Activated naive CD4-positive, alpha-beta T cell treated with anti-CD3 and anti-CD28 coated beads for 36 hours (primary cell): ENCODE measurements around the gene LTA4H. TPM values are rescaled to one million over a fixed set of nuclear protein-coding genes. Genes with fewer than 3 reads are reported as not detected.

ENCODE experiments used
- CTCF ChIA-PET: fragments of 350-600 bp; sonication (Branson Sonifier 250); formaldehyde crosslinking; loops from one replicate; lab custom pipeline; 2021; ENCODE audit warnings: antibody characterized with exemption; lab: Charles Lee
- DNase-seq: peaks from one replicate; pipeline ENCODE4 v3.0.0-alpha.2; 2020
- H3K27ac Mint-ChIP-seq: one replicate; pipeline ENCODE4 v1.8.0; 2021; ENCODE audit warnings: mild to moderate bottlenecking, mixed read lengths
- H3K27me3 Mint-ChIP-seq: one replicate; pipeline ENCODE4 v1.8.0; 2021; ENCODE audit warnings: low read depth, mixed read lengths
- H3K36me3 Mint-ChIP-seq: one replicate; pipeline ENCODE4 v1.8.0; 2021; ENCODE audit warnings: low read depth, mixed read lengths
- H3K4me1 Mint-ChIP-seq: one replicate; pipeline ENCODE4 v1.8.0; 2021; ENCODE audit warnings: low read depth, mixed read lengths
- H3K4me3 Mint-ChIP-seq: one replicate; pipeline ENCODE4 v1.8.0; 2021; ENCODE audit warnings: mild to moderate bottlenecking, moderate library complexity, mixed read lengths
- H3K9me3 Mint-ChIP-seq: one replicate; pipeline ENCODE4 v1.8.0; 2021; ENCODE audit warnings: mixed read lengths
- intact Hi-C: fragments of 100-400 bp; cut with micrococcal nuclease; formaldehyde crosslinking; loops from one replicate; pipeline ENCODE4 v1.15.1; 2023
- total RNA-seq, 2 experiments: library from RNA; stranded (reverse); gene quantifications; one replicate each; pipeline ENCODE4 v1.2.3, GENCODE V29; 2021

Gene LTA4H
- 100 to 1,000 TPM; 125 TPM for total RNA-seq

- no peak within 1 kb of the TSS for H3K27ac Mint-ChIP-seq
- intact Hi-C loops, result loop anchor here (1.0 to 2.0 kb wide), 15 partner anchors 12 to 871 kb away; partner anchors contain the start of genes AMDHD1, CFAP54, FGD6 and NEDD1
Observed at GRCh38 chr12:96035283-96036236, at the start of gene LTA4H. Gene LTA4H (minus strand): TSS chr12:96035587. CDS start chr12:96035519, 68 bp downstream.

GRCh38 chr12:96084624-96085023 lies 49.2 kb upstream of the LTA4H start:
- no peak overlapping the region for H3K4me3 Mint-ChIP-seq
- H3K4me1 Mint-ChIP-seq, result no peaks in the 10 kb centered on the region
- CTCF ChIA-PET, result interaction anchor here (0.9 to 1.0 kb wide), 2 partner anchors 8 to 130 kb away, joined by 3 read pairs; no protein-coding TSS in a partner anchor
- H3K27ac Mint-ChIP-seq, result no peak overlapping the region
- H3K36me3 Mint-ChIP-seq, result peaks cover 5% of the 10 kb centered on the region
- peaks cover 16% of the 10 kb centered on the region for H3K9me3 Mint-ChIP-seq
- no peaks in the 10 kb centered on the region for H3K27me3 Mint-ChIP-seq
- intact Hi-C loops, result no loop called here
- DNase-seq, result no peak

More at GRCh38 chr12:96035283-96036236, at the start of gene LTA4H:
- Mint-ChIP-seq H3K27me3 (no peaks in the 10 kb centered on the region), H3K36me3 (no peaks in the 10 kb centered on the region), H3K4me1 (peaks cover 19% of the 10 kb centered on the region), H3K9me3 (no peaks in the 10 kb centered on the region), H3K4me3 (no peak within 1 kb of the TSS)
- CTCF ChIA-PET, result interaction anchor here (0.6 to 1.3 kb wide), 7 partner anchors 22 to 817 kb away, joined by 3 to 6 read pairs (median 3); no protein-coding TSS in a partner anchor
- peak; percentile 98 for DNase-seq

GRCh38 chr12:96083020-96083719 lies 47.8 kb upstream of the LTA4H start:
- no peaks in the 10 kb centered on the region for H3K27me3 Mint-ChIP-seq
- intact Hi-C loops, result no loop called here
- no peaks in the 10 kb centered on the region for H3K4me1 Mint-ChIP-seq
- H3K36me3 Mint-ChIP-seq, result peaks cover 5% of the 10 kb centered on the region
- DNase-seq, result no peak
- H3K27ac Mint-ChIP-seq, result no peak overlapping the region
- H3K4me3 Mint-ChIP-seq, result no peak overlapping the region
- H3K9me3 Mint-ChIP-seq, result peaks cover 8% of the 10 kb centered on the region
- CTCF ChIA-PET, result no interaction called here

DNA sequence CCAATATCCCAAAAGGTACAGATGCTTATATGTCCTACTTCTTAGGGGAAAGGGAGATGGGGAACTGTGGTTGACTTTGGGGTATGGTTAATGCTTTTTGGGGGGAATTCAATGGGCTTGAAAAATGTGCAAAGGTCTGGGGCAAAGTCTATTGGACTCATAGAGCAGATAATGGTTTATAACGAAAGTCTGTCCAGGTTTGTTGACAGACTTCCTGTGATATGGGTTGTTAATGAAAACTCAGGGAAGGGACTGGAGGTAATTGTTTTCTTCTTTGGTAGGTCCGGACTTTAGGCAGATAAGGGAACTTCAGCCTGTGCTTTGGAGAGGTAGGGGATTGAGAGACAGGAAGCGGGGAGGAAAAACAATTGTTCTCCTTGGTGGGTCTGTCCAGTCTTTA lies 46.2 kb upstream of the LTA4H start:
- CTCF ChIA-PET, result no interaction called here
- H3K27me3 Mint-ChIP-seq, result no peaks in the 10 kb centered on the region
- H3K36me3 Mint-ChIP-seq, result peaks cover 5% of the 10 kb centered on the region
- no peaks in the 10 kb centered on the region for H3K4me1 Mint-ChIP-seq
- no peak for DNase-seq
- no peak overlapping the region for H3K27ac Mint-ChIP-seq
- peaks cover 7% of the 10 kb centered on the region for H3K9me3 Mint-ChIP-seq
- no peak overlapping the region for H3K4me3 Mint-ChIP-seq
- intact Hi-C loops, result no loop called here

DNA sequence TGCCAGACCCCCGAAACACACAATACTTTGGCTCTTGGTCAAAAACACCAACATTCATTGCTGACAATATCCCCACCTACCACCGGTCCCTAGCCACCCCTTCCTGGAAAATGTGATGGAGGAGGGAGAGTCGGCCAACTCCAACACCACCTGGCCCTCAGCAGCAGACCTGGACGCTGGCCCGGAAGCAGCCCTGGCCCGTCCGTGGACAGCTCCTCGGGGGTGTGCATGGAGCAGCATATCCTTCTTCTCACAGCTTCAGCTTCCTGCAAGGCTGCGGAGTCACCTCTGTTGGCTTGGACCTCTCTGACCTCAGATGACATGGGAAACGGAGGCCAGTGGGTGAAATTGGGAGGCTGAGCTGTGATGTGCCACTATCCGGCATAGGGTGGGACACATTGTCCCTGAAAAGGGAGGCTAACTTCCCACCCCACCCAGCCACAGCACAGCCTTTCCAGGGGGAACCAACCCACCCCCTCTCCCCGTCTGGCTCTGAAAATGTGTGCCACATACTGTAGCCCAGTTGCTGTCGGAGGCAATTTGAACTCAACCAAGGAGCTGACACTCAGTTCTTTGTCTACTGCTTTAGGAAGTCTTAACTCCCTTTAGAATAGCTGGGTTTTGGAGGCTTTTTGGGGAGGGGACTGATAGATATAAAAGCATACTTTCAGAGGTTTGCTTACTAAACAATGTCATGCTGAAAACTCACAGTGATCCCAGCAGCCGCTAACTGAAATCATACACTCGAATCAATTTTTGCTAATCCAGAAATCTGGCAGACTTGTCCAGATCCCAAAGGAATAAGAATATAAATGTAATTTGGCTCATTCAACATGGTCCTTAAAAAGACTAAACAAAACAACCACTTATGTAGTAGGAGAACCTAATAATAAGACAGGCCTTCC lies 43.1 kb upstream of the LTA4H start:
- intact Hi-C loops, result no loop called here
- Mint-ChIP-seq H3K4me3 (no peak overlapping the region), H3K9me3 (no peaks in the 10 kb centered on the region), H3K27ac (no peak overlapping the region), H3K36me3 (no peaks in the 10 kb centered on the region), H3K27me3 (no peaks in the 10 kb centered on the region), H3K4me1 (peaks cover 3% of the 10 kb centered on the region)
- CTCF ChIA-PET, result interaction anchor here (0.6 to 1.4 kb wide), 3 partner anchors 97 to 268 kb away, joined by 3 to 5 read pairs (median 3); no protein-coding TSS in a partner anchor
- no peak for DNase-seq

DNA sequence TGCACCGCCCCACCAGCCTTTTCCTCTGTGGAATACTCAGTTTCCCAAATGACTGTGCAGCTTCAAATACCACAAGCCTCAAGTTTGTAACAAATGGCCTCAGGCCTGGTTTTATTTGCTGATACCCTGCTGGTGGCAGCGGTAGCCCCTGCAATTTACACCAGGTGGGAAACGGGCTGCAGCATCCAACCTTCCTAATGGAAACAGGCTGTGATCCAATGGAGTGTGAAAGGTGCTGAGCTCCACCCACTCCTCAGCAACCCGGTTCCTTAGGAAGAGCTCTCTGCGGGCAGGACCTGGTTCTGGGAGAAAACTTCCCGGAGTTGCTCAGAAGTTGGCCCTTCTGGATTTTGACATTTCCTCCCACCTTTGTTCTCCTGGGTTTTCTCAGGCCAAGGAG lies 41.7 kb upstream of the LTA4H start:
- no peak for DNase-seq
- H3K4me1 Mint-ChIP-seq, result peaks cover 11% of the 10 kb centered on the region
- intact Hi-C loops, result no loop called here
- no peak overlapping the region for H3K27ac Mint-ChIP-seq
- H3K4me3 Mint-ChIP-seq, result no peak overlapping the region
- CTCF ChIA-PET, result interaction anchor here (0.8 to 1.0 kb wide), 3 partner anchors 8 to 139 kb away, joined by 3 read pairs; no protein-coding TSS in a partner anchor
- H3K27me3 Mint-ChIP-seq, result no peaks in the 10 kb centered on the region
- no peaks in the 10 kb centered on the region for H3K9me3 Mint-ChIP-seq
- no peaks in the 10 kb centered on the region for H3K36me3 Mint-ChIP-seq

- no peaks in the 10 kb centered on the region for H3K36me3 Mint-ChIP-seq
- H3K27me3 Mint-ChIP-seq, result no peaks in the 10 kb centered on the region
- no peaks in the 10 kb centered on the region for H3K9me3 Mint-ChIP-seq
- DNase-seq, result no peak
- H3K4me3 Mint-ChIP-seq, result no peak overlapping the region
- intact Hi-C loops, result no loop called here
- H3K27ac Mint-ChIP-seq, result no peak overlapping the region
- CTCF ChIA-PET, result interaction anchor here (0.6 kb wide), 1 partner anchor 135 kb away, joined by 4 read pairs; no protein-coding TSS in a partner anchor
- peaks cover 17% of the 10 kb centered on the region for H3K4me1 Mint-ChIP-seq
Observed at GRCh38 chr12:96075560-96075959, 40.2 kb upstream of the LTA4H start.

DNA sequence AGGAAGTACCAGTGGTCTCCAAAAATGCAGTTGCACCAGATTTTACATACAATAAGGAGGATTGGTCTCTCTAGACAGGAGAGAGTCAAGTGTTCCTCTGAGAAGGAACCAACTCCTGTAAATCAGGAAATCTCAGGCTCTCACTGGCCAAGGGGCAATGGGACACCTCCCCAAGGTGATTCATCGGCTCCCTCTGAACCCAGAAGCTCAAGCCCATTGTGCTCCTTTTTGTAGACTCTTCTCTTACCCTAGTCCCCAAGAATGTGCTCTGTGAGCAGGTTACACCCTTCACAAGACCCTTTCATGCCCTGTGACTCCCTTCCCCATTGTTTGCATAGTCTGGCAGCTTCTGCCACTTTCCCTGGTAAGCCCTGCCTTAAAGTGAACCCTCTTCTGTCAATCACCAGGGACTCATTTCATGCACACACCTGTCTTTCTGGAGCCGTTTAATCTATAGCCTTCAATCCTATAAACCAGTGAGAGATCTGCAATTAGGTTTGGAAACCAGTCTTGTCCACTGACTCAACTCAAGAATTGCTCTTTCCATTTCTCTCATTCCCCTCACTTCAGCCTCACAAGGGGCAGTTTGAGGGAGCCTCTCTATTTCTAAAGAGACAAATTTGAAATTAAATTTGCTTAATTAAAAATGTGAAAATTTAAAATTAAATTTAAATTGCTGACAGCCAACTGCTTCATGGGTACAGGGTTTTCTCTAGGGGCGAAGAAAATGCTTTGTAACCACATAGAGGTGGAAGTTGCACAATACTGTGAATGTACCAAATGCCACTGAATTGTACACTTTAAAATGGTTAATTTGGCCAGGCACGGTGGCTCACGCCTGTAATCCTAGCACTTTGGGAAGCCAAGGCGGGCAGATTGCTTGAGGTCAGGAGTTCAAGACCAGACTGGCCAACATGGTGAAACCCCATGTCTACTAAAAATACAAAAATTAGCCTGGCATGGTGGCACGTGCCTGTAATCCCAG lies 38.3 kb upstream of the LTA4H start:
- CTCF ChIA-PET, result interaction anchor here (0.7 to 1.3 kb wide), 6 partner anchors 16 to 328 kb away, joined by 3 to 5 read pairs (median 3); no protein-coding TSS in a partner anchor
- no peaks in the 10 kb centered on the region for H3K27me3 Mint-ChIP-seq
- H3K36me3 Mint-ChIP-seq, result no peaks in the 10 kb centered on the region
- no peaks in the 10 kb centered on the region for H3K9me3 Mint-ChIP-seq
- DNase-seq, result no peak
- no peak overlapping the region for H3K27ac Mint-ChIP-seq
- intact Hi-C loops, result no loop called here
- no peak overlapping the region for H3K4me3 Mint-ChIP-seq
- H3K4me1 Mint-ChIP-seq, result peaks cover 20% of the 10 kb centered on the region

DNA sequence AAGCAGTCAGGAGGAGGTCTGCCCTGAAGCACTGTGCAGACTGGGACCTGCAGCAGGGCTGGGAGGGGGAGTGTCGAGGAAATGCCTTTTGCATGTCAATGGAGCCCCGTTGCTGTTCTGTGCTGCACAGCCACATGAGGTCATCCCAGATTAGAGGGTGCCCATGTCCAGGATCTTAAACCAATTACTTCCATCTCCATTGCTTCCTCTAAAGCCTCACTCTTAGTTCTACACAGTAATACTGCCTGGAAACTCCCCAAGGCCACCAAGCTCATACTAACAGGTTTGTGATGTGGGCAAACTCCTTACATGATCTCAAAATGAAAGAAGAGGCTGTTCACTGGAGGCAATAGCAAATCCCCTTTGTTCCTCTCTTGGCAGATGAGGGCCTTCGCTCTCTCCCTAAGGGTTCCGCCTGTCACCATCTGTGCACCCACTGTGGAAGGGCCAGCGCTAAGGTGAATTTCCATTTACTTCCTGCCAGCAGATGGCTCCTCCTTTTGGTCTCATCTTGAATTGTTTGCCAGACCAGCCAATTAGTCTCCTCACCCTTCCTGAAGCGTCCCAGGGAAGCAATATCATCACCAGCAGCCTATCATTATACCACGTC lies 35.4 kb upstream of the LTA4H start:
- Mint-ChIP-seq H3K4me1 (peaks cover 20% of the 10 kb centered on the region), H3K27ac (no peak overlapping the region), H3K27me3 (no peaks in the 10 kb centered on the region), H3K4me3 (no peak overlapping the region), H3K36me3 (no peaks in the 10 kb centered on the region), H3K9me3 (no peaks in the 10 kb centered on the region)
- intact Hi-C loops, result no loop called here
- DNase-seq, result peak; percentile 25
- CTCF ChIA-PET, result interaction anchor here (0.6 to 1.5 kb wide), 8 partner anchors 48 to 448 kb away, joined by 3 to 4 read pairs (median 3); no protein-coding TSS in a partner anchor

GRCh38 chr12:96069511-96070231 lies 34.3 kb upstream of the LTA4H start:
- H3K27me3 Mint-ChIP-seq, result no peaks in the 10 kb centered on the region
- no peak overlapping the region for H3K27ac Mint-ChIP-seq
- CTCF ChIA-PET, result interaction anchor here (1.0 to 1.5 kb wide), 2 partner anchors 145 to 447 kb away, joined by 3 read pairs; no protein-coding TSS in a partner anchor
- H3K4me1 Mint-ChIP-seq, result peaks cover 22% of the 10 kb centered on the region
- DNase-seq, result no peak
- no peaks in the 10 kb centered on the region for H3K36me3 Mint-ChIP-seq
- H3K4me3 Mint-ChIP-seq, result no peak overlapping the region
- no peaks in the 10 kb centered on the region for H3K9me3 Mint-ChIP-seq
- intact Hi-C loops, result no loop called here
